ENCODE data around the gene ANO3.
A peak's percentile ranks its signal among the peaks of the same experiment; 100 is the strongest.

Gene ANO3

GRCh38 chr11:26649884-26650283, 318.0 kb downstream of the ANO3 start:
- DNase-seq = peak; percentile 41

- DNase-seq = no peak
Observed at GRCh38 chr11:26651916-26652315, 320.0 kb downstream of the ANO3 start.

GRCh38 chr11:26655287-26655686, 323.4 kb downstream of the ANO3 start:
- DNase-seq = no peak

- no peak for DNase-seq
Observed at GRCh38 chr11:26662916-26663315, 331.0 kb downstream of the ANO3 start.

- no peak for DNase-seq
Observed at GRCh38 chr11:26665036-26665435, 333.1 kb downstream of the ANO3 start.

- no peak for DNase-seq
Observed at GRCh38 chr11:26665946-26666345, 334.0 kb downstream of the ANO3 start.

- DNase-seq = no peak
Observed at GRCh38 chr11:26675233-26675928, 343.5 kb downstream of the ANO3 start.

- no peak for DNase-seq
Observed at GRCh38 chr11:26676641-26677040, 344.7 kb downstream of the ANO3 start.

GRCh38 chr11:26677566-26677965, 345.6 kb downstream of the ANO3 start:
- no peak for DNase-seq

GRCh38 chr11:26687351-26687750, 355.4 kb downstream of the ANO3 start:
- DNase-seq = no peak

GRCh38 chr11:26688701-26689100, 356.8 kb downstream of the ANO3 start:
- DNase-seq = no peak

GRCh38 chr11:26696330-26696729, 364.4 kb downstream of the ANO3 start:
- DNase-seq = peak; percentile 58

- DNase-seq = no peak
Observed at GRCh38 chr11:26698224-26698623, 366.3 kb downstream of the ANO3 start.

GRCh38 chr11:26700574-26701235, 368.8 kb downstream of the ANO3 start:
- DNase-seq = no peak

GRCh38 chr11:26702406-26702805, 370.5 kb downstream of the ANO3 start:
- no peak for DNase-seq

- DNase-seq = no peak
Observed at GRCh38 chr11:26703411-26704191, 371.7 kb downstream of the ANO3 start.

GRCh38 chr11:26704249-26704648, 372.3 kb downstream of the ANO3 start:
- DNase-seq = no peak

- DNase-seq = no peak
Observed at GRCh38 chr11:26706181-26706580, 374.3 kb downstream of the ANO3 start.

GRCh38 chr11:26708736-26709456, 377.0 kb downstream of the ANO3 start:
- DNase-seq = no peak

GRCh38 chr11:26710489-26710888, 378.6 kb downstream of the ANO3 start:
- no peak for DNase-seq

- no peak for DNase-seq
Observed at GRCh38 chr11:26712497-26712896, 380.6 kb downstream of the ANO3 start.

Data from NCI-H2081 treated with DMSO at 0.1 percent for 48 hours (cell line).